PC-9 (cell line): ENCODE measurements around the gene OSER1.

ENCODE experiments used
- CTCF ChIP-seq: fragments of 200-600 bp; sonication (generic); conservative IDR thresholded peaks from 2 replicates; pipeline ENCODE4 v1.6.1; 2017; ENCODE audit warnings: mixed run types, antibody characterized with exemption, mild to moderate bottlenecking, moderate library complexity
- EZH2 ChIP-seq: fragments of 200-600 bp; sonication (generic); IDR thresholded peaks from 2 replicates; pipeline ENCODE4 v1.8.0; 2017; ENCODE audit warnings: antibody characterized with exemption, low read depth

- TF ChIP-seq CTCF, result no peak
- TF ChIP-seq EZH2, result no peak
Observed at GRCh38 chr20:44180814-44181213, 29.8 kb downstream of the OSER1 start.
